ENCODE measurements around the gene ADA.
A peak's percentile ranks its signal among the peaks of the same experiment; 100 is the strongest.

The ADA gene

DNA sequence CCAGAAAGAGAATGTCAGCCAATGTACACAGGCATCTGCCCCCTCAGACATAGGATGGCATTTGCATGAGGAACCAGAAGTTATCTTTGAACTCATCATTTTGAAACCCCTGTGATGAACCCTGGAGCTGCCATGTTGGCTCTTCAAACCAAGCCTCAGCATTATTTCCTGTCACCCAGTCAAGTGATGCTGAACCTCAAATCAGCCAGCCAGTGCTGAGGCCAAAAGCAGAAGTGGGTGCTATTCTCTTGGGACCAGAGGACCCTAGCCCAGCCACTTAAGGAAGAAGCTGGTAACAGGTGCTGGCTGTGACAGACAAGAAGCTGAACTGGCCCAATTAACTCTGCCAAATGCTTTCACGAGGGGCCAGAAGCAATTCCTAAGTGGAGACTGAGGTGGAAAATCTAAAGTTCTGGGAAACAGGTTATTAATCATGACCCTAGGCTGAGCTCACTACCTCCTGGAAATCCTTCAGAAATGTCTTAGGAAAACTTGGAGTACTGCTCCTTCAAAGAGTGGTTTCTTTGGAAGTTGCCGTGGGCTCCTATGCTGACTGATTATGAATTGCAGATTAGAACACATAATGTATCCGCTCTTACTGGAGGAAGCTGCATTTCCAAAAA, 65.1 kb downstream of the ADA start:
- peaks cover 5 to 8% of the 10 kb centered on the region in 2 donors for H3K4me1 ChIP-seq (ENCODE audit: control insufficient read depth in 2 of 2, insufficient read depth in 2 of 2, low read length in 2 of 2)
- no peak overlapping the region for H3K9ac ChIP-seq (ENCODE audit: low read depth in 1 of 2, low read length in 2 of 2)
- H3K9me3 ChIP-seq (ENCODE audit: control insufficient read depth in 2 of 2, low read length in 2 of 2): no peaks in the 10 kb centered on the region
- H3K36me3 ChIP-seq (ENCODE audit: control insufficient read depth in 2 of 2, insufficient read depth in 2 of 2, low read length in 2 of 2): peaks cover 10 to 12% of the 10 kb centered on the region in 2 donors
- no peaks in the 10 kb centered on the region for H3K27me3 ChIP-seq (ENCODE audit: control insufficient read depth in 2 of 2, insufficient read depth in 2 of 2, low read length in 2 of 2)
- peak overlapping the region in 1 of 2 donors; percentile 1 for H3K27ac ChIP-seq (ENCODE audit: low read depth in 2 of 2, low read length in 2 of 2)
- H3K4me3 ChIP-seq (ENCODE audit: low read length in 2 of 2): no peak overlapping the region

DNA sequence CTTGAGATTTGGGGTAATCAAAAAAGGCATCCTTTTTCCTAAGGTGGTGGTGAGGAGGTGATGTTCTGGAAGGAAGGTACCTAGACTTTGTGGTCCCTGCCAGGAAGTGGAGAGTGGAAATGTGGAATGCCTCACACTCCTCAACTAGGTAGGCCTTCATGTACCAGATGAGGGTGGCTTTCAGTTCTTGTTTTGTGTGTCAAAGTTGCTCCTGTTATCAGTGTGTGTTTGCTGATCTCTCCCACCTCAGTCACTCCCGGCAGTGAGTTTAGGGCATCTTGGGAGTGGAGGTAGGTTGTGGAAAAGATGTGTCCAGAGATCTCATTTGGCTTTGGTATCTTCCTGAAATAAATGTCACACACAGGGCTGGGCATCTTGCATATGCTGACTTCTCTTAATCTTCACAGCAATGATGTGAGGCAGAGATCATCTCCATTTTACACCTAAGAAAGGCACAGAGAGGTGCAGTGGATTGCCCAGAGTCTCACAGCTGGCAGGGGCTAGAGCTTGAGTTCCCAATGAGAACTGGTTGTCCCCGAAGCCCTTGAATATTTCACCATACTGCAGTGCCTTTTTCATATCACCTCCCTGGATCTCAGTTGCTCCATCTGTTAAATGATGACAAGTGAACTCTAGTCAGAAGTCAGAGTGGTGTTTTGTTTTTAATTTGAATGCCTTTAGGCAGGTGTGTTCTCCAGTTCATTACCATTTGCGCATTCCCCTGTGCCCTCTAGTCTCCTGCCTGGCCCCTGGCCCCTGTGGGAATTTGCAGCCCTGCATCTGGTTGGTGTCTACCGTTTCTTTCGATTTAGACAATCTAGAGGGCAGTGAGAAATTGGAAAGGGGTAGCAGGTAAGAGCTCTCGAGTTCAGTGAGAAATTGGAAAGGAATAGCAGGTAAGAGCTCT, 66.2 kb downstream of the ADA start:
- Histone ChIP-seq H3K9me3 (ENCODE audit: control insufficient read depth in 2 of 2, low read length in 2 of 2) (no peaks in the 10 kb centered on the region), H3K36me3 (ENCODE audit: control insufficient read depth in 2 of 2, insufficient read depth in 2 of 2, low read length in 2 of 2) (peaks cover 2 to 6% of the 10 kb centered on the region in 2 donors), H3K27ac (ENCODE audit: low read depth in 2 of 2, low read length in 2 of 2) (peak overlapping the region; percentile 12 to 73), H3K27me3 (ENCODE audit: control insufficient read depth in 2 of 2, insufficient read depth in 2 of 2, low read length in 2 of 2) (no peaks in the 10 kb centered on the region), H3K9ac (ENCODE audit: low read depth in 1 of 2, low read length in 2 of 2) (peak overlapping the region in 1 of 2 donors; percentile 0), H3K4me3 (ENCODE audit: low read length in 2 of 2) (peak overlapping the region in 1 of 2 donors; percentile 29), H3K4me1 (ENCODE audit: control insufficient read depth in 2 of 2, insufficient read depth in 2 of 2, low read length in 2 of 2) (peaks cover 8 to 9% of the 10 kb centered on the region in 2 donors)

DNA sequence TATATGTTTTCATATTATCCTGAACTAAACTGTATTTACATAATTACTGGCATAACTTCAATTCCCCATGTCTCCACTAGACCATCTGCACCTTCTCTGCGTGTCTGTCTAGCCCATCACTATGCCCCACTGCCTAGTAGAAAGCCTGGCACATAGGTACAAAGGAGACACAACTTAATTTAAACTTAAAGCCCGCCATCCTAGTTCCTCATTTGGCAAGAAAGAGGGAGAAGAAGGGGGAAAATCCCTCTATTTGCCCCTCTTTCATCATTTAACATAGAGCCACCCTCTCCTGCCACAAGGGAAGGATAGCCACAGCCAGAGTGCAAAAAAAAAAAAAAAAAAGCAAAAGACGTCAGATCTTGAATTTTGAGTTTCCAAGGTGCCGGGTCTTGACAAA, 67.3 kb downstream of the ADA start:
- Histone ChIP-seq H3K4me3 (ENCODE audit: low read length in 2 of 2) (peak overlapping the region; percentile 22 to 66), H3K9me3 (ENCODE audit: control insufficient read depth in 2 of 2, low read length in 2 of 2) (no peaks in the 10 kb centered on the region), H3K27me3 (ENCODE audit: control insufficient read depth in 2 of 2, insufficient read depth in 2 of 2, low read length in 2 of 2) (no peaks in the 10 kb centered on the region), H3K4me1 (ENCODE audit: control insufficient read depth in 2 of 2, insufficient read depth in 2 of 2, low read length in 2 of 2) (peaks cover 8 to 9% of the 10 kb centered on the region in 2 donors), H3K36me3 (ENCODE audit: control insufficient read depth in 2 of 2, insufficient read depth in 2 of 2, low read length in 2 of 2) (no peaks in the 10 kb centered on the region), H3K9ac (ENCODE audit: low read depth in 1 of 2, low read length in 2 of 2) (peak overlapping the region in 1 of 2 donors; percentile 27), H3K27ac (ENCODE audit: low read depth in 2 of 2, low read length in 2 of 2) (peak overlapping the region; percentile 50 to 73)

DNA sequence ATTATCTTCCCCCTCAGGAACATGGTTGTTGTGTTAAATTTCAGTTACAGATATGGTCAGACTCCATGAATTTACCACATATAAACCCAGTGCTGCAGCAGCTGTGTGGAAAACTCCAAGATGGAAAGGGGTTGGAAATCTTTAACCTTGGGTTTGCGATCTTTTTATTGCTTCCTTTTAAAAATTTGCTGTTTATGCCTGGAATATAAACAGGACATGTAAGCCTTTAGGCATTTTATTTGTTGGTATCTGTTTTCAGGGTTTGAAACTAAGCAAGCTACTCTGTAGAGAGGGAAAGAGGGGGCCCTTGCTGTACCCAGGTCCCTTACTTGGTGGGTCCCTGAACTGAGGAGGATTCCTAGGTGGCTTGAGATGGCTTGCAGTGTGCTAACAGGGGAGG, 68.3 kb downstream of the ADA start:
- H3K9ac ChIP-seq (ENCODE audit: low read depth in 1 of 2, low read length in 2 of 2): no peak overlapping the region

DNA sequence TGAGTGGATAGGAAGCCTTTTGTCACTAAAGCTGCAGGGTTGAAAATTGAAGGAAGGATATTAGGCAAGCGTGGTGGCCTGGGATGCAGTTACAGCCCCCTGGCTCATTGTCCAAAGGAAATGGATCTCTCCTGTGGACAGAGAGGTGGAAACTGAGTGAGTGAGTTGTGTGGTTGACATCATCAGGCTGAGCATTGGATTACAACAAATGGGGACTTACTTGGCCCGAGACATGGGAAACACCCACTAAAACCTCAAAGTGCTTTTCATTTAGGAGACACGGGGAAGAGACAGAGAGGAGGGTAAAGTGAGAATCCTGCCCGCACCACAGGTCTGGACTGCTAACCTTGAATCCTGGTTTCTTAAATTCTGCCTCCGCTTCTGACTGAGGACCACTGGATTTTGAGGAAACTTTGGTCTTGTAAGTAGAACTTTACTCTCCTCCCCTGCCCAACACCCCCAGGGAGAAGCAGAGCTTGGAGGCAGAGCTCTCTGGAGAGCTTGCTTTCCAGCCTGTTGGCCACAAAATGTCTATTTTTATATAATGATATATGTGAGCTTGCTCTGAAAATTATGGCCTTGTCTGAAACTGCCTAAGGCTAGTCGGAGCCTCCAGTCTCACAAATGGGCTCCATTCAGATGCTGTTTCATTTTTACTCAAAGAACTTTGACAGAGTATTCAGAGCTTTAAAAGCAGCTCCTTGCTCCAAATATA, 69.0 kb downstream of the ADA start, which contains the start of gene PKIG:
PKIG (plus strand) TSS at position 269 of the 715 bp plus-strand sequence. CDS start 31,978 bp downstream, outside the sequence.
- Histone ChIP-seq H3K27ac (ENCODE audit: low read depth in 2 of 2, low read length in 2 of 2) (peak within 1 kb of the TSS; percentile 50 to 73), H3K36me3 (ENCODE audit: control insufficient read depth in 2 of 2, insufficient read depth in 2 of 2, low read length in 2 of 2) (no peaks in the 10 kb centered on the region), H3K9me3 (ENCODE audit: control insufficient read depth in 2 of 2, low read length in 2 of 2) (no peaks in the 10 kb centered on the region), H3K4me3 (ENCODE audit: low read length in 2 of 2) (peak within 1 kb of the TSS; percentile 52 to 66), H3K4me1 (ENCODE audit: control insufficient read depth in 2 of 2, insufficient read depth in 2 of 2, low read length in 2 of 2) (peaks cover 8 to 9% of the 10 kb centered on the region in 2 donors), H3K9ac (ENCODE audit: low read depth in 1 of 2, low read length in 2 of 2) (peak within 1 kb of the TSS; percentile 26 to 52), H3K27me3 (ENCODE audit: control insufficient read depth in 2 of 2, insufficient read depth in 2 of 2, low read length in 2 of 2) (no peaks in the 10 kb centered on the region)

More for the DNA sequence above, 68.3 kb downstream of the ADA start:
- Histone ChIP-seq H3K27me3 (ENCODE audit: control insufficient read depth in 2 of 2, insufficient read depth in 2 of 2, low read length in 2 of 2) (no peaks in the 10 kb centered on the region), H3K4me3 (ENCODE audit: low read length in 2 of 2) (peak overlapping the region; percentile 52 to 66), H3K4me1 (ENCODE audit: control insufficient read depth in 2 of 2, insufficient read depth in 2 of 2, low read length in 2 of 2) (peaks cover 8 to 9% of the 10 kb centered on the region in 2 donors), H3K9me3 (ENCODE audit: control insufficient read depth in 2 of 2, low read length in 2 of 2) (no peaks in the 10 kb centered on the region), H3K27ac (ENCODE audit: low read depth in 2 of 2, low read length in 2 of 2) (peak overlapping the region; percentile 50 to 73), H3K36me3 (ENCODE audit: control insufficient read depth in 2 of 2, insufficient read depth in 2 of 2, low read length in 2 of 2) (no peaks in the 10 kb centered on the region)

DNA sequence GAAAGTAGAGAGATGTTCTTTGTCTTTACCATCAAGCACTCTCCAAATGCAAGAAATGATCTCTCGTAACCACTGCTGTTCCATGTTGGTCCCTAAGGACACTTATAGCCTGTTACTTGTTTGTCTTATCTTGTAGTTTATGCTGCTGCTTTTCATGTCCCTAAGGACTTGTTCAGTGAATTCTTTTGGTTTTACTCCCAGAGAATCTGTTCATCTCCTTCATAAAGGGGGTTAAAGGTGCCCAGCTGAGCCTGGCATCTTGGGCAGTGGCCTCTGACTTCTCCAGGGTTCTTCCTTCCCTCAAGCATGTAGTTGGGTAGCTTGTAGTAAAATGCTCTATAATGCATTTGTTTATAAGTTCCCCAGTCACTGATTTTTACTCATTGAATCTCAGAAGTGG, 70.0 kb downstream of the ADA start:
- H3K4me1 ChIP-seq (ENCODE audit: control insufficient read depth in 2 of 2, insufficient read depth in 2 of 2, low read length in 2 of 2): peaks cover 8 to 14% of the 10 kb centered on the region in 2 donors
- H3K9ac ChIP-seq (ENCODE audit: low read depth in 1 of 2, low read length in 2 of 2): no peak overlapping the region
- no peaks in the 10 kb centered on the region for H3K9me3 ChIP-seq (ENCODE audit: control insufficient read depth in 2 of 2, low read length in 2 of 2)
- no peaks in the 10 kb centered on the region for H3K27me3 ChIP-seq (ENCODE audit: control insufficient read depth in 2 of 2, insufficient read depth in 2 of 2, low read length in 2 of 2)
- H3K27ac ChIP-seq (ENCODE audit: low read depth in 2 of 2, low read length in 2 of 2): peak overlapping the region; percentile 50 to 73
- H3K36me3 ChIP-seq (ENCODE audit: control insufficient read depth in 2 of 2, insufficient read depth in 2 of 2, low read length in 2 of 2): no peaks in the 10 kb centered on the region
- H3K4me3 ChIP-seq (ENCODE audit: low read length in 2 of 2): no peak overlapping the region

DNA sequence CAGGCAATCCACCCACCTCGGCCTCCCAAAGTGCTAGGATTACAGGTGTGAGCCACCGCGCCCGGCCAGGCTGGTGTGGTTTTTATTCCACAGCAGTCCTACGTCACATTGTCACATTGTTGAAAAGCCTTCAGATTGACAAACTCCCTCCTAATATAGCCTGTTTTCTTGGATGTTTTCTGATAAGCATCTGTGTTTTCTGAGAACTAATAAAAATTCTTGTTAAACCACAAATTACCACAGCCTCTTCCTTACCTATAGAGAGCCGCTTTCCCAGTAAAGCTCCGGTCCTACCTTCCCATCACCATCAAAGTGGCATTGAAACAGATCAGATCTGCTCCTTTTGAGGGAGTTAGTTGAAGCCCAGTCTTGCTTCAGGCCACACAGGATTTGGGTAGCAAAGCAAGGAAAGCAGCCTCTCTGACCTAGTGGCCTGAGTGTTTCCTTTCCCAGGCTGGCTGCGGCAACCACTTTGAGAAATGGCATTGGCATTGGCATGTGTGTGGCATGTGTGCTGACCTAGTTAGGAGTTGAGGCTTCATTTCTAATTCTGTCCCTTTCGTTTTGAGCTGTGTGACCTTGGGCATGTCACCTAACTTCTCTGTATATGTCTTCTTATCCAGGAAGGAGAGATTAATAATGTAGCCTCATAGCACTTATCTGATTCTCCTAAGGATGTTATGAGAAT, 70.8 kb downstream of the ADA start:
- peak overlapping the region; percentile 9 to 73 for H3K27ac ChIP-seq (ENCODE audit: low read depth in 2 of 2, low read length in 2 of 2)
- H3K4me3 ChIP-seq (ENCODE audit: low read length in 2 of 2): no peak overlapping the region
- no peaks in the 10 kb centered on the region for H3K9me3 ChIP-seq (ENCODE audit: control insufficient read depth in 2 of 2, low read length in 2 of 2)
- peaks cover 10 to 14% of the 10 kb centered on the region in 2 donors for H3K4me1 ChIP-seq (ENCODE audit: control insufficient read depth in 2 of 2, insufficient read depth in 2 of 2, low read length in 2 of 2)
- H3K27me3 ChIP-seq (ENCODE audit: control insufficient read depth in 2 of 2, insufficient read depth in 2 of 2, low read length in 2 of 2): no peaks in the 10 kb centered on the region
- no peak overlapping the region for H3K9ac ChIP-seq (ENCODE audit: low read depth in 1 of 2, low read length in 2 of 2)
- H3K36me3 ChIP-seq (ENCODE audit: control insufficient read depth in 2 of 2, insufficient read depth in 2 of 2, low read length in 2 of 2): no peaks in the 10 kb centered on the region

DNA sequence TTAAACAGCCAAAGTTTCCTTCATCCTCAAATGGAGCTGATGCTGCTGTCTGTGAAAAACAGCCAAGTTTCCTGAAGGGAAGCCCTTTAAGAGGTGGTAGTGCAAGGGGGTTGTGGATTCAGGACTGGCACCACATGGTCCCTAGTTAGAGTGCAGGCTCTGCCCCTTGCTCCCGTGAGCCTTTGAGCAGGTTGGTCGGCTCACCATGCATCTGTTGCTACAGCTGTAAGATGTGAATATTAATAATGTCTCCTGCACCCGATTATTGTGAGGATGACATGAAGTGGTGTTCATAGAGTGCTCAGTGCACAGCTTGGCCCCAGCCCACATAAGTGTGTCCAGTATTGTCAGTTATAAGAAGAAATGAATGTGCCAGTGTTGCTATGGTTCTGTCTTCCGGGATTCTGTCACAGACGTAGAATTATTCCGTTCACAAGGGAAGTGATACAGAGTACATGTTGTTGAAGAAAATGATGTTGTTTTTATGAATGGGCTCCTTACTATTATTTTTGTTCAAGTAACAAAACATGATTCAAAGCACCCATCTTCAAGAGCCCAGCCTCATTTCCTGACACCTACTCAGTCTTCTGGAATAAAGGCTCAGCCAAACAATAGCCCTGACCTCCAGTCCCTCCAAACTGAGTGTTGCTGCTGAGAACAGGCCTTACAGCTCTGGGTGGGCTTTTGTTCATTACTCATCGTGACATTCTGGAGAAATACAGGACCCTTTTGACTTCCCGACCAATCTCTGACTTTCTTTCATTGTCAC, 72.0 kb downstream of the ADA start:
- Histone ChIP-seq H3K4me3 (ENCODE audit: low read length in 2 of 2) (no peak overlapping the region), H3K9ac (ENCODE audit: low read depth in 1 of 2, low read length in 2 of 2) (no peak overlapping the region), H3K9me3 (ENCODE audit: control insufficient read depth in 2 of 2, low read length in 2 of 2) (no peaks in the 10 kb centered on the region), H3K36me3 (ENCODE audit: control insufficient read depth in 2 of 2, insufficient read depth in 2 of 2, low read length in 2 of 2) (no peaks in the 10 kb centered on the region), H3K27me3 (ENCODE audit: control insufficient read depth in 2 of 2, insufficient read depth in 2 of 2, low read length in 2 of 2) (no peaks in the 10 kb centered on the region), H3K4me1 (ENCODE audit: control insufficient read depth in 2 of 2, insufficient read depth in 2 of 2, low read length in 2 of 2) (peaks cover 10 to 14% of the 10 kb centered on the region in 2 donors), H3K27ac (ENCODE audit: low read depth in 2 of 2, low read length in 2 of 2) (peak overlapping the region in 1 of 2 donors; percentile 6)

DNA sequence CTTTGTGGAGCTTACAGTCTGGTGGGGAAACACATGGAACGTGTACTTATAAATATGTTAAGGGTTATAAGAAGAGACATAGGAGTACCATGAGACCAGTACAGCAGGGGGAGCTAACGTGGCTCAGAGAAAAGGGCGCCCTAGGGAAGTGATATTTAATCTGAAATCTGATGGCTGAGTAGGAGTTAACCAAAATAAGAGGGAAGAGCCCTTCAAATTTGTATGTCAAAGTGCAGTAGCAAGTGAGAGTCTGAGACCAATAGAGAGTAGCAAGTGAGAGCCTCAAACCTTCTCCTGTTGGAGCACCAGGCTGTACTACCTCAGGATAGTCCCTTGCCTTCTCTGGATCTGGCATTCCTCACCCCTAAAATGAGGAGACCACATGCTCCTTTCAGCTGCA, 75.2 kb downstream of the ADA start:
- Histone ChIP-seq H3K4me3 (ENCODE audit: low read length in 2 of 2) (no peak overlapping the region), H3K27ac (ENCODE audit: low read depth in 2 of 2, low read length in 2 of 2) (no peak overlapping the region), H3K9me3 (ENCODE audit: control insufficient read depth in 2 of 2, low read length in 2 of 2) (no peaks in the 10 kb centered on the region), H3K4me1 (ENCODE audit: control insufficient read depth in 2 of 2, insufficient read depth in 2 of 2, low read length in 2 of 2) (peaks cover 5 to 8% of the 10 kb centered on the region in 2 donors), H3K9ac (ENCODE audit: low read depth in 1 of 2, low read length in 2 of 2) (no peak overlapping the region), H3K27me3 (ENCODE audit: control insufficient read depth in 2 of 2, insufficient read depth in 2 of 2, low read length in 2 of 2) (no peaks in the 10 kb centered on the region), H3K36me3 (ENCODE audit: control insufficient read depth in 2 of 2, insufficient read depth in 2 of 2, low read length in 2 of 2) (no peaks in the 10 kb centered on the region)
